ENCODE measurements around the gene UBTD2.

- TF ChIP-seq CTCF (IDR thresholded peaks at IDR 0.05 in 4 of 5, conservative IDR thresholded peaks at IDR 0.05 in 1 of 5) (no peak), POLR2A (IDR thresholded peaks at IDR 0.05) (no peak)
These were observed 47.5 kb downstream of the UBTD2 start for GRCh38 chr5:172235827-172236736.

All from gastrocnemius medialis (tissue), 4 donors.